GM21515 (cell line): Measurements from ENCODE around the gene SH3GL1.

Source experiments
- ATAC-seq: cut with Tn5 transposase; IDR thresholded peaks from one replicate; pipeline ENCODE4 v1.9.1; 2021; ENCODE audit not compliant: unreplicated experiment

SH3GL1 gene

GRCh38 chr19:4431808-4432674 lies 31.7 kb upstream of the SH3GL1 start:
- ATAC-seq = no peak

- no peak for ATAC-seq
Measured at GRCh38 chr19:4431296-4431695, 30.9 kb upstream of the SH3GL1 start.

GRCh38 chr19:4430760-4431159 lies 30.4 kb upstream of the SH3GL1 start:
- ATAC-seq = no peak

GRCh38 chr19:4429771-4430171 lies 29.4 kb upstream of the SH3GL1 start:
- no peak for ATAC-seq

- no peak for ATAC-seq
Measured at GRCh38 chr19:4429256-4429655, 28.9 kb upstream of the SH3GL1 start.

- ATAC-seq = no peak
Measured at GRCh38 chr19:4428326-4428975, 28.1 kb upstream of the SH3GL1 start.

GRCh38 chr19:4425537-4425936 lies 25.2 kb upstream of the SH3GL1 start:
- no peak for ATAC-seq

- ATAC-seq = no peak
Measured at GRCh38 chr19:4423416-4424126, 23.2 kb upstream of the SH3GL1 start.

- no peak for ATAC-seq
Measured at GRCh38 chr19:4416268-4416667, 15.9 kb upstream of the SH3GL1 start.

GRCh38 chr19:4415352-4415751 lies 15.0 kb upstream of the SH3GL1 start:
- no peak for ATAC-seq

GRCh38 chr19:4414800-4415321 lies 14.5 kb upstream of the SH3GL1 start:
- no peak for ATAC-seq

GRCh38 chr19:4414144-4414799 lies 13.9 kb upstream of the SH3GL1 start:
- ATAC-seq = no peak

GRCh38 chr19:4413588-4413987 lies 13.2 kb upstream of the SH3GL1 start:
- ATAC-seq = no peak

GRCh38 chr19:4409123-4409933 lies 9.0 kb upstream of the SH3GL1 start:
- ATAC-seq = no peak

GRCh38 chr19:4406626-4407025 lies 6.3 kb upstream of the SH3GL1 start:
- no peak for ATAC-seq

GRCh38 chr19:4405977-4406376 lies 5.6 kb upstream of the SH3GL1 start:
- ATAC-seq = no peak

GRCh38 chr19:4403005-4403761 lies 2.8 kb upstream of the SH3GL1 start:
- ATAC-seq = no peak

GRCh38 chr19:4402171-4403004 lies 2.0 kb upstream of the SH3GL1 start, which contains the start of gene CHAF1A:
Gene CHAF1A, plus strand, starts transcription at chr19:4402640. Its CDS starts 123 bp downstream, at chr19:4402763.
- ATAC-seq = peak; percentile 82
